ENCODE results near the gene ONECUT3.

The ONECUT3 gene

GRCh38 chr19:1766800-1767352, 13.6 kb downstream of the ONECUT3 start:
- FAIRE-seq: no peak
- DNase-seq (ENCODE audit: insufficient read length): no peak
- TF ChIP-seq TAF1 (IDR thresholded peaks at IDR 0.05; ENCODE audit: borderline replicate concordance, low read depth, low read length): no peak
- TF ChIP-seq POLR2A (IDR thresholded peaks at IDR 0.05; ENCODE audit: low read depth, low read length): no peak
- no peak for TF ChIP-seq POLR2AphosphoS5 (IDR thresholded peaks at IDR 0.05; ENCODE audit: low read depth, low read length)

DNA sequence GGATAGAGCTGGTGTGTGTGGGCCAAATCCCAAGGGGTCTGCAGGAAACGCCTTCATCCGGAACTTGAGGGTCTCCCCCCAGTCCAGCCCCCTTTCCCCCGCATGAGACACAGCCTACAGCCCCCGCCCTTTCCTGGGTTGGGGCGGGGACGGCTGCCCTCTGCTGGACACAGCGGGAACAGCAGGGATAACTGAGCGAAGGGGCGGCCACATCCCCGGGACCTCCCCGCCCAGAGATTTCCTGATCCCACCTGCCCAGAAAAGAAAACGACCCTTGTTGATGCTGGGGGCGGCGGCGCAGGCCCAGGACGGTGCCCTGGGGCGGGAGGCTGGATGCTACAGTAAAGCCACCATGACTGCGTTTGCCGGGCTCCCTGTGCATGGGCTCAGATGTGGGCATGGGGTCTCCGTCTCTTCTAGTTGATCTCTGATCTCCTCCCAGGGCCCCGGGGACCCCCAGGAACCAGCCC, 14.2 kb downstream of the ONECUT3 start:
- peak; percentile 90 for DNase-seq (ENCODE audit: insufficient read length)
- TF ChIP-seq TAF1 (IDR thresholded peaks at IDR 0.05; ENCODE audit: borderline replicate concordance, low read depth, low read length) (no peak), POLR2AphosphoS5 (IDR thresholded peaks at IDR 0.05; ENCODE audit: low read depth, low read length) (no peak), POLR2A (IDR thresholded peaks at IDR 0.05; ENCODE audit: low read depth, low read length) (no peak)
- FAIRE-seq: peak; percentile 79

DNA sequence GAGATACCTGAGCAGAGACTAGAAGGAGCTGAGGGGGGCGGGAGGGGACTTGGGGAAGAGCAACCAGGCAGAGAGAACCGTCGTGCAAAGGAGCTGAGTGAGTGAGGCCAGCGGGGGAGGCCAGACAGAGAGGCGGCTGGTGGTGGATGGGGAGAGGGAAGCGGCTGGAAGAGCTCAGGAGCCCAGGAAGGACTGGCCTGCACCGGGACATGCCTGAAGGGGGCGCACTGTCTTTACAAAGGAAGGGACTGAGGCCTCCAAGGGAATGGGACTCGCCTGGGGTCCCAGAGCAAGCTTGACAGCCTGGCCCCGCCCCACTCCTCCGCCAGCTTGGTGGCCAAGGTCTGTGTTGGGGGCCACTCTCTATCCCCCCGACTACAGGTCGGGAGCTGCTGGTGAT, 14.9 kb downstream of the ONECUT3 start:
- FAIRE-seq: no peak
- no peak for DNase-seq (ENCODE audit: insufficient read length)
- TF ChIP-seq POLR2AphosphoS5 (IDR thresholded peaks at IDR 0.05; ENCODE audit: low read depth, low read length) (no peak), TAF1 (IDR thresholded peaks at IDR 0.05; ENCODE audit: borderline replicate concordance, low read depth, low read length) (no peak), POLR2A (IDR thresholded peaks at IDR 0.05; ENCODE audit: low read depth, low read length) (no peak)

GRCh38 chr19:1768918-1769644, 15.8 kb downstream of the ONECUT3 start:
- FAIRE-seq: no peak
- DNase-seq (ENCODE audit: insufficient read length): no peak
- TF ChIP-seq POLR2A (IDR thresholded peaks at IDR 0.05; ENCODE audit: low read depth, low read length): no peak
- TF ChIP-seq TAF1 (IDR thresholded peaks at IDR 0.05; ENCODE audit: borderline replicate concordance, low read depth, low read length): no peak
- no peak for TF ChIP-seq POLR2AphosphoS5 (IDR thresholded peaks at IDR 0.05; ENCODE audit: low read depth, low read length)

DNA sequence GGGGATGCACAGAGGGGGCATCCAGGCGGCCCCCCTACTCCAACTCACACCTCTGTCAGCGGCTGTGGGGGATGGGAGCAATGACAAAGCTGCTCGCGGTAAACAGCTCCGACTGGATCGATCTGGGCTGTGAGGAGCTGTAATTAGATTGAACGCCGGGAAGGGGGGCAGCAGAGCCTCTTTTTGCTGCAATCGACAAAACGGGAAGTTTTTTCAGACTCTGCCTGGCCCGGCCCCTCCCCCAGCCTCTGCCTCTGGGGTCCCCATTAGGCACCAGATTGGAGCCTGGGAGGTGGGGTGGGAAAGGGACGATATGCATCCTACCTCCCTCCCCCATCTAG, 16.3 kb downstream of the ONECUT3 start:
- no peak for FAIRE-seq
- no peak for TF ChIP-seq TAF1 (IDR thresholded peaks at IDR 0.05; ENCODE audit: borderline replicate concordance, low read depth, low read length)
- no peak for TF ChIP-seq POLR2A (IDR thresholded peaks at IDR 0.05; ENCODE audit: low read depth, low read length)
- no peak for DNase-seq (ENCODE audit: insufficient read length)

- no peak for DNase-seq (ENCODE audit: insufficient read length)
- TF ChIP-seq TAF1 (IDR thresholded peaks at IDR 0.05; ENCODE audit: borderline replicate concordance, low read depth, low read length): no peak
- no peak for TF ChIP-seq POLR2A (IDR thresholded peaks at IDR 0.05; ENCODE audit: low read depth, low read length)
- no peak for TF ChIP-seq POLR2AphosphoS5 (IDR thresholded peaks at IDR 0.05; ENCODE audit: low read depth, low read length)
- no peak for FAIRE-seq
Measured at GRCh38 chr19:1770866-1771576, 17.7 kb downstream of the ONECUT3 start.

DNA sequence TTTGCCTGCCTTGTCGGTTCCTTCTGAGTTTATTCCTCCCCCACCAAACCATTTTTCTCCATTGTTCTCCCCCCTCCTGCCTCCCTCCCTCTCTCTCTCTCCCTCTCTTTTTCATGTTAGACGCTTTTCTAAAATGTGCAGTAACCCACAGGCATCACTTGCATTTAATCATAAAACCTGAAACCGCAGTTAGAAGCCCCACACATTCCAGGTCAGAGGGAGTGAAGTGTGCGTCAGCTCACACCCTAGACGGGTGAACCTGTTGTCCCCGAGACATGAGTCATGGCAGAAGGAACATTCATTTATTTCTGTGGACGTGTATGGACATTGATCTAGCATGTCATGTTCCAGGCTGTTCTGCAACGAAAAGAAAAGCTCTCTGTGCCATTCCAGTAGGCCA, 19.9 kb downstream of the ONECUT3 start:
- no peak for FAIRE-seq
- TF ChIP-seq TAF1 (IDR thresholded peaks at IDR 0.05; ENCODE audit: borderline replicate concordance, low read depth, low read length) (no peak), POLR2A (IDR thresholded peaks at IDR 0.05; ENCODE audit: low read depth, low read length) (no peak), POLR2AphosphoS5 (IDR thresholded peaks at IDR 0.05; ENCODE audit: low read depth, low read length) (no peak)
- DNase-seq (ENCODE audit: insufficient read length): no peak

GRCh38 chr19:1774989-1775772, 21.9 kb downstream of the ONECUT3 start:
- DNase-seq (ENCODE audit: insufficient read length): no peak
- TF ChIP-seq POLR2AphosphoS5 (IDR thresholded peaks at IDR 0.05; ENCODE audit: low read depth, low read length): no peak
- TF ChIP-seq POLR2A (IDR thresholded peaks at IDR 0.05; ENCODE audit: low read depth, low read length): no peak
- TF ChIP-seq TAF1 (IDR thresholded peaks at IDR 0.05; ENCODE audit: borderline replicate concordance, low read depth, low read length): no peak
- no peak for FAIRE-seq

- FAIRE-seq (no peak), DNase-seq (ENCODE audit: insufficient read length) (no peak)
- TF ChIP-seq POLR2A (IDR thresholded peaks at IDR 0.05; ENCODE audit: low read depth, low read length): no peak
- TF ChIP-seq POLR2AphosphoS5 (IDR thresholded peaks at IDR 0.05; ENCODE audit: low read depth, low read length): no peak
- no peak for TF ChIP-seq TAF1 (IDR thresholded peaks at IDR 0.05; ENCODE audit: borderline replicate concordance, low read depth, low read length)
Measured at GRCh38 chr19:1775951-1776605, 22.8 kb downstream of the ONECUT3 start.

GRCh38 chr19:1776606-1777147, 23.4 kb downstream of the ONECUT3 start:
- TF ChIP-seq POLR2AphosphoS5 (IDR thresholded peaks at IDR 0.05; ENCODE audit: low read depth, low read length) (no peak), TAF1 (IDR thresholded peaks at IDR 0.05; ENCODE audit: borderline replicate concordance, low read depth, low read length) (no peak), POLR2A (IDR thresholded peaks at IDR 0.05; ENCODE audit: low read depth, low read length) (no peak)
- no peak for FAIRE-seq
- DNase-seq (ENCODE audit: insufficient read length): no peak

All from GM12892 (cell line).